Keratinocyte (primary cell): ENCODE results near the gene ZNF423. TPM values are rescaled to one million over a fixed set of nuclear protein-coding genes. Genes with fewer than 3 reads are reported as not detected.

ENCODE experiments used
- DNase-seq: peaks from one replicate; pipeline ENCODE4 v3.0.0-alpha.2; 2011; ENCODE audit warnings: low read depth, missing footprints, low spot score
- FAIRE-seq: peaks from 2 replicates; lab custom pipeline; 2011; peaks lifted over from hg19 to GRCh38; lab: Jason Lieb, UNC
- H2AFZ ChIP-seq: 2 replicates; pipeline ENCODE4 v1.6.0; 2012; ENCODE audit warnings: low read length, control low read depth, inconsistent platforms; ENCODE audit not compliant: control insufficient read depth
- H3K27ac ChIP-seq: 2 replicates; pipeline ENCODE4 v1.5.1; 2011; ENCODE audit warnings: low read length; ENCODE audit not compliant: control insufficient read depth, insufficient read depth
- H3K27me3 ChIP-seq: 3 replicates; pipeline ENCODE4 v1.6.0; 2011; ENCODE audit warnings: low read length; ENCODE audit not compliant: control insufficient read depth, insufficient read depth; ENCODE audit errors: extremely low read depth
- H3K36me3 ChIP-seq, 2 experiments: 2 replicates in 1 of 2; 3 replicates in 1 of 2; pipeline ENCODE4 v1.5.1; 2011; ENCODE audit warnings: low read length in 2 of 2, mild to moderate bottlenecking in 1 of 2; ENCODE audit not compliant: control insufficient read depth in 2 of 2, insufficient read depth in 2 of 2; ENCODE audit errors: extremely low read depth in 1 of 2
- H3K4me1 ChIP-seq: 3 replicates; pipeline ENCODE4 v1.5.1; 2011; ENCODE audit warnings: low read length; ENCODE audit not compliant: control insufficient read depth, insufficient read depth; ENCODE audit errors: extremely low read depth
- H3K4me2 ChIP-seq: 3 replicates; pipeline ENCODE4 v1.6.0; 2011; ENCODE audit warnings: low read depth, low read length; ENCODE audit not compliant: control insufficient read depth, insufficient read depth; ENCODE audit errors: extremely low read depth
- H3K4me3 ChIP-seq, 3 experiments: fragments of 200-600 bp in 1 of 3; sonication (generic) in 1 of 3; 2 replicates in 2 of 3; 3 replicates in 1 of 3; pipeline ENCODE4 v1.5.1; 2011 to 2016; ENCODE audit warnings: low read length in 3 of 3, mild to moderate bottlenecking in 3 of 3, control low read depth in 2 of 3, inconsistent platforms in 1 of 3, low read depth in 1 of 3, mixed read lengths in 1 of 3, mixed run types in 1 of 3, moderate library complexity in 1 of 3; ENCODE audit not compliant: control insufficient read depth in 2 of 3, insufficient read depth in 2 of 3; ENCODE audit errors: extremely low read depth in 1 of 3
- H3K79me2 ChIP-seq: 2 replicates; pipeline ENCODE4 v1.6.0; 2012; ENCODE audit warnings: low read length; ENCODE audit not compliant: control insufficient read depth, insufficient read depth
- H3K9ac ChIP-seq: 3 replicates; pipeline ENCODE4 v1.6.0; 2011; ENCODE audit warnings: low read length; ENCODE audit not compliant: control insufficient read depth, insufficient read depth; ENCODE audit errors: extremely low read depth
- H3K9me1 ChIP-seq: 3 replicates; pipeline ENCODE4 v1.6.0; 2011; ENCODE audit warnings: low read length; ENCODE audit not compliant: control insufficient read depth, insufficient read depth; ENCODE audit errors: extremely low read depth
- H3K9me3 ChIP-seq: 2 replicates; pipeline ENCODE4 v1.5.1; 2012; ENCODE audit warnings: low read depth, low read length; ENCODE audit not compliant: control insufficient read depth
- H4K20me1 ChIP-seq: 3 replicates; pipeline ENCODE4 v1.6.0; 2011; ENCODE audit warnings: low read length; ENCODE audit not compliant: control insufficient read depth, insufficient read depth; ENCODE audit errors: extremely low read depth
- CTCF ChIP-seq, 3 experiments: IDR thresholded peaks in 1 of 3; conservative IDR thresholded peaks in 1 of 3; optimal IDR thresholded peaks in 1 of 3; 2 replicates in 2 of 3; 3 replicates in 1 of 3; pipeline versions ENCODE3 to v1.5.1; 2011; ENCODE audit warnings: low read length in 3 of 3, mild to moderate bottlenecking in 3 of 3, moderate library complexity in 2 of 3, control low read depth in 1 of 3, inconsistent platforms in 1 of 3; ENCODE audit not compliant: insufficient read depth in 2 of 3; ENCODE audit errors: extremely low read depth in 1 of 3
- EZH2 ChIP-seq: IDR thresholded peaks from one replicate; pipeline ENCODE4 v1.6.1; 2012; ENCODE audit warnings: inconsistent platforms, mild to moderate bottlenecking, low read length, moderate library complexity
- dilution Hi-C: fragments of 300-500 bp; cut with MboI; formaldehyde crosslinking; loops from one replicate; pipeline ENCODE4 v1.7.0; 2020; ENCODE audit warnings: low sequenced_read_pairs; ENCODE audit not compliant: extremely low pct_ligation_motif_present
- polyA plus RNA-seq, 5 experiments: library from polyadenylated mRNA; depleted of rRNA in 3 of 5; stranded (reverse) in 3 of 5; stranded (forward) in 1 of 5; unstranded in 1 of 5; fragments of >200 nt; gene quantifications; 1 replicate in 1 of 5; 2 replicates in 3 of 5; 3 replicates in 1 of 5; pipeline versions ENCODE4 v1.2.1 to v1.2.3, GENCODE V29; 2011 to 2012; ENCODE audit warnings: missing spikeins in 2 of 5, low read depth in 1 of 5, low replicate concordance in 1 of 5

ZNF423 gene
- polyA plus RNA-seq, 1 donor (not counting 4 experiments of a cell fraction or from before 2014, with no cell fraction given) = 0.05 TPM

- peaks cover 4% of the 10 kb centered on the region for H3K27me3 ChIP-seq
- DNase-seq (no peak), FAIRE-seq (no peak)
These were observed 342.9 kb downstream of the ZNF423 start for GRCh38 chr16:49513040-49513439.

GRCh38 chr16:49510654-49511305 is 345.1 kb downstream of the ZNF423 start:
- H4K20me1 ChIP-seq = no peaks in the 10 kb centered on the region
- H3K4me3 ChIP-seq = no peak overlapping the region
- H3K4me2 ChIP-seq = no peak overlapping the region
- H3K9me1 ChIP-seq = no peaks in the 10 kb centered on the region
- no peak overlapping the region for H3K27ac ChIP-seq
- no peaks in the 10 kb centered on the region for H3K4me1 ChIP-seq
- dilution Hi-C loops = no loop called here
- no peak for DNase-seq
- TF ChIP-seq CTCF (optimal IDR thresholded peaks at IDR 0.05 in 1 of 3, IDR thresholded peaks at IDR 0.05 in 1 of 3, conservative IDR thresholded peaks at IDR 0.05 in 1 of 3; ENCODE audit: extremely low read depth in 1 of 3, insufficient read depth in 2 of 3, low read length in 3 of 3) (no peak), EZH2 (no peak)
- H3K9me3 ChIP-seq = peaks cover 2% of the 10 kb centered on the region
- H3K36me3 ChIP-seq = no peaks in the 10 kb centered on the region
- peaks cover 4% of the 10 kb centered on the region for H3K27me3 ChIP-seq
- no peak for FAIRE-seq
- H3K79me2 ChIP-seq = no peaks in the 10 kb centered on the region
- H3K9ac ChIP-seq = no peak overlapping the region
- H2AFZ ChIP-seq = no peak overlapping the region

More at GRCh38 chr16:49513040-49513439, 342.9 kb downstream of the ZNF423 start:
- peaks cover 2% of the 10 kb centered on the region for H3K9me3 ChIP-seq
- no peak overlapping the region for H3K27ac ChIP-seq
- H3K79me2 ChIP-seq = no peaks in the 10 kb centered on the region
- H3K9me1 ChIP-seq = no peaks in the 10 kb centered on the region
- TF ChIP-seq EZH2 = no peak
- no peak for TF ChIP-seq CTCF (optimal IDR thresholded peaks at IDR 0.05 in 1 of 3, IDR thresholded peaks at IDR 0.05 in 1 of 3, conservative IDR thresholded peaks at IDR 0.05 in 1 of 3; ENCODE audit: extremely low read depth in 1 of 3, insufficient read depth in 2 of 3, low read length in 3 of 3)
- no peak overlapping the region for H3K4me2 ChIP-seq
- no peak overlapping the region for H3K9ac ChIP-seq
- H2AFZ ChIP-seq = no peak overlapping the region
- dilution Hi-C loops = no loop called here
- H3K4me1 ChIP-seq = no peaks in the 10 kb centered on the region
- no peaks in the 10 kb centered on the region for H3K36me3 ChIP-seq
- H3K4me3 ChIP-seq = no peak overlapping the region
- H4K20me1 ChIP-seq = no peaks in the 10 kb centered on the region
